ENCODE measurements around the gene DTX4. TPM values are rescaled to one million over a fixed set of nuclear protein-coding genes. Genes with fewer than 3 reads are reported as not detected.

The DTX4 gene
- total RNA-seq, 1 experiment from 2014 or later, result 4.9 TPM

- TF ChIP-seq, protein P1, sequence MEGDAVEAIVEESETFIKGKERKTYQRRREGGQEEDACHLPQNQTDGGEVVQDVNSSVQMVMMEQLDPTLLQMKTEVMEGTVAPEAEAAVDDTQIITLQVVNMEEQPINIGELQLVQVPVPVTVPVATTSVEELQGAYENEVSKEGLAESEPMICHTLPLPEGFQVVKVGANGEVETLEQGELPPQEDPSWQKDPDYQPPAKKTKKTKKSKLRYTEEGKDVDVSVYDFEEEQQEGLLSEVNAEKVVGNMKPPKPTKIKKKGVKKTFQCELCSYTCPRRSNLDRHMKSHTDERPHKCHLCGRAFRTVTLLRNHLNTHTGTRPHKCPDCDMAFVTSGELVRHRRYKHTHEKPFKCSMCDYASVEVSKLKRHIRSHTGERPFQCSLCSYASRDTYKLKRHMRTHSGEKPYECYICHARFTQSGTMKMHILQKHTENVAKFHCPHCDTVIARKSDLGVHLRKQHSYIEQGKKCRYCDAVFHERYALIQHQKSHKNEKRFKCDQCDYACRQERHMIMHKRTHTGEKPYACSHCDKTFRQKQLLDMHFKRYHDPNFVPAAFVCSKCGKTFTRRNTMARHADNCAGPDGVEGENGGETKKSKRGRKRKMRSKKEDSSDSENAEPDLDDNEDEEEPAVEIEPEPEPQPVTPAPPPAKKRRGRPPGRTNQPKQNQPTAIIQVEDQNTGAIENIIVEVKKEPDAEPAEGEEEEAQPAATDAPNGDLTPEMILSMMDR (conservative IDR thresholded peaks at IDR 0.05; ENCODE audit: low read depth, low read length), result no peak
- no peak for TF ChIP-seq EZH2phosphoT487 (IDR thresholded peaks at IDR 0.05; ENCODE audit: borderline replicate concordance, low read length)
- no peak for TF ChIP-seq EZH2 (IDR thresholded peaks at IDR 0.05; ENCODE audit: low read length, unreplicated experiment)
- ATAC-seq (no peak), DNase-seq (no peak)
- no peaks in the 10 kb centered on the region for H3K27me3 ChIP-seq (ENCODE audit: low read length)
- ChIA-PET POLR2A (ENCODE audit: unreplicated experiment) (no interaction called here), CTCF (no interaction called here)
- H3K4me3 ChIP-seq (ENCODE audit: low read length), result no peak overlapping the region
- H4K20me1 ChIP-seq (ENCODE audit: low read length), result no peaks in the 10 kb centered on the region
- no peak overlapping the region for H3K27ac ChIP-seq (ENCODE audit: low read length)
- H3K4me1 ChIP-seq (ENCODE audit: insufficient read depth, low read length), result peaks cover 32% of the 10 kb centered on the region
- no peaks in the 10 kb centered on the region for H3K9me2 ChIP-seq (replicated peaks; ENCODE audit: low read length)
- H3K4me2 ChIP-seq (ENCODE audit: low read length), result no peak overlapping the region
- intact Hi-C loops (cut with micrococcal nuclease), result no loop called here
- H2AFZ ChIP-seq (ENCODE audit: low read length), result no peak overlapping the region
- no peaks in the 10 kb centered on the region for H3K79me2 ChIP-seq (ENCODE audit: low read length)
- BruUV-seq (replicated peaks), result no TSS peak
- H3F3A ChIP-seq (ENCODE audit: low read length, unreplicated experiment), result no peaks in the 10 kb centered on the region
- no peaks in the 10 kb centered on the region for H3K9me3 ChIP-seq (ENCODE audit: low read length)
- no peak overlapping the region for H3K9ac ChIP-seq (ENCODE audit: low read length)
- no peaks in the 10 kb centered on the region for H3K36me3 ChIP-seq (ENCODE audit: low read depth, low read length)
Observed at GRCh38 chr11:59223177-59223576, 51.2 kb downstream of the DTX4 start.

GRCh38 chr11:59223611-59224010 lies 51.7 kb downstream of the DTX4 start:
- no TSS peak for BruUV-seq (replicated peaks)

DNA sequence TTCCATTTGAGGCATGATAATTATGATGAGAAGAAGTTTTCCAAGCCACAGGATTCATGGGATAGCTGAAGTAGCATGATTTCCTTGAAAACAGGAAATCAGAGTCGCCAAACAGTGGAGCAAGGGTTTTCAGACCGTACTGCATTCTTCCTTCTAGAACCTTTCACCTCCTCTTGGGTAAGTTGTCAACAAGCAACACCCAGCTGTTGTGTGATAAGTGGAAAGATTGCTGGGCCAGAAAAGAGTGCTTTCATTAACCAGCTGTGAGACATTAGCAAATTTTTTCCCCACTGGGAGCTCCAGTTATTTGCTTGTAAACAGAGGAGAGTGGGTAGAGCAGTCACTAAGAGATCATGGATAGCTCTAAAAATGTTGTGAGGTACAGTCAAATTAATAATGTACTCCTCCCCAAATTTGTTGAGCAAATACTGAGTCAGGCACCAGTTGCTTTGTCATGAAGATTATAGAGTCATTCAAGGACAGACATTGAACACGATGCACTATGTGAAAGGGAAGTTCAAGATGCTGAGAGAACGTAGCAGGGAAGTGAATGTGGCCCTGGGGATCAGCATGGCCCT lies 52.5 kb downstream of the DTX4 start:
- Histone ChIP-seq H3K27ac (ENCODE audit: low read length) (no peak overlapping the region), H3K36me3 (ENCODE audit: low read depth, low read length) (no peaks in the 10 kb centered on the region)
- intact Hi-C loops (cut with micrococcal nuclease), result no loop called here

More at GRCh38 chr11:59223611-59224010, 51.7 kb downstream of the DTX4 start:
- no peak overlapping the region for H3K27ac ChIP-seq (ENCODE audit: low read length)
- H3K4me3 ChIP-seq (ENCODE audit: low read length), result no peak overlapping the region
- no peaks in the 10 kb centered on the region for H3K36me3 ChIP-seq (ENCODE audit: low read depth, low read length)
- H3K9me2 ChIP-seq (replicated peaks; ENCODE audit: low read length), result no peaks in the 10 kb centered on the region
- POLR2A ChIA-PET (ENCODE audit: unreplicated experiment), result no interaction called here
- no peaks in the 10 kb centered on the region for H3K79me2 ChIP-seq (ENCODE audit: low read length)
- intact Hi-C loops (cut with micrococcal nuclease), result no loop called here
- H3K9me3 ChIP-seq (ENCODE audit: low read length), result no peaks in the 10 kb centered on the region
- H4K20me1 ChIP-seq (ENCODE audit: low read length), result no peaks in the 10 kb centered on the region
- no peak for TF ChIP-seq EZH2 (IDR thresholded peaks at IDR 0.05; ENCODE audit: low read length, unreplicated experiment)
- TF ChIP-seq EZH2phosphoT487 (IDR thresholded peaks at IDR 0.05; ENCODE audit: borderline replicate concordance, low read length), result no peak
- TF ChIP-seq, protein P1 (conservative IDR thresholded peaks at IDR 0.05; ENCODE audit: low read depth, low read length), result no peak
- H3K4me2 ChIP-seq (ENCODE audit: low read length), result no peak overlapping the region
- DNase-seq (no peak), ATAC-seq (no peak)
- CTCF ChIA-PET, result no interaction called here
- no peak overlapping the region for H3K9ac ChIP-seq (ENCODE audit: low read length)
- H2AFZ ChIP-seq (ENCODE audit: low read length), result no peak overlapping the region
- H3F3A ChIP-seq (ENCODE audit: low read length, unreplicated experiment), result no peaks in the 10 kb centered on the region
- H3K4me1 ChIP-seq (ENCODE audit: insufficient read depth, low read length), result peaks cover 32% of the 10 kb centered on the region
- no peaks in the 10 kb centered on the region for H3K27me3 ChIP-seq (ENCODE audit: low read length)

More for the DNA sequence above, 52.5 kb downstream of the DTX4 start:
- no peak for ATAC-seq
- DNase-seq, result peak; percentile 42
- CTCF ChIA-PET, result no interaction called here
- Histone ChIP-seq H3K9me3 (ENCODE audit: low read length) (no peaks in the 10 kb centered on the region), H4K20me1 (ENCODE audit: low read length) (no peaks in the 10 kb centered on the region), H3K9ac (ENCODE audit: low read length) (no peak overlapping the region), H3K27me3 (ENCODE audit: low read length) (no peaks in the 10 kb centered on the region), H3K9me2 (replicated peaks; ENCODE audit: low read length) (no peaks in the 10 kb centered on the region), H3K4me2 (ENCODE audit: low read length) (peak overlapping the region; percentile 40), H3K4me1 (ENCODE audit: insufficient read depth, low read length) (peaks cover 32% of the 10 kb centered on the region), H2AFZ (ENCODE audit: low read length) (peak overlapping the region; percentile 28; the same call in 1 of the 2 replicates), H3K4me3 (ENCODE audit: low read length) (no peak overlapping the region), H3K79me2 (ENCODE audit: low read length) (no peaks in the 10 kb centered on the region), H3F3A (ENCODE audit: low read length, unreplicated experiment) (no peaks in the 10 kb centered on the region)
- TF ChIP-seq, protein P1 (conservative IDR thresholded peaks at IDR 0.05; ENCODE audit: low read depth, low read length), result no peak
- no peak for TF ChIP-seq EZH2 (IDR thresholded peaks at IDR 0.05; ENCODE audit: low read length, unreplicated experiment)
- TF ChIP-seq EZH2phosphoT487 (IDR thresholded peaks at IDR 0.05; ENCODE audit: borderline replicate concordance, low read length), result no peak
- POLR2A ChIA-PET (ENCODE audit: unreplicated experiment), result no interaction called here
- BruUV-seq (replicated peaks), result no TSS peak
